ENCODE measurements around the gene PSMD2. TPM values are rescaled to one million over a fixed set of nuclear protein-coding genes. Genes with fewer than 3 reads are reported as not detected.

The PSMD2 gene
- total and polyA plus RNA-seq, 10 of the 15 experiments (the other 5 are each of a cell fraction or from before 2014, with no cell fraction given), result 103 to 515 (median 197) TPM

DNA sequence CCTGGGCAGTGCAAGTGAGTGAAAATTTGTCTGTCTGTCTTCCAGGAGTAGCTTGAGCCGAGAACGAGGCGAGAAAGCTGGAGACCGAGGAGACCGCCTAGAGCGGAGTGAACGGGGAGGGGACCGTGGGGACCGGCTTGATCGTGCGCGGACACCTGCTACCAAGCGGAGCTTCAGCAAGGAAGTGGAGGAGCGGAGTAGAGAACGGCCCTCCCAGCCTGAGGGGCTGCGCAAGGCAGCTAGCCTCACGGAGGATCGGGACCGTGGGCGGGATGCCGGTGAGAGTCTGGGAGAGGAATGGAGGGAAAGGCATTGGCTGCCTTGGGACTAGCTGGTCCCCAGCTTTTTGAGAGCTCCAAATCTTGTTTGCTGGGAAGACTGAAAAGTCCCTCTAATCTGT lies 28.1 kb downstream of the PSMD2 start:
- no peak overlapping the region for H3K9ac ChIP-seq (ENCODE audit: control insufficient read depth, insufficient read depth, low read length)
- H3K4me1 ChIP-seq (ENCODE audit: control insufficient read depth, insufficient read depth, low read length), result no peaks in the 10 kb centered on the region
- CTCF ChIA-PET, result interaction anchor here (0.7 to 1.8 kb wide), 2 partner anchors 27 to 431 kb away, joined by 3 to 6 read pairs; no protein-coding TSS in a partner anchor
- no peak for FAIRE-seq
- TF ChIP-seq TCF3 (IDR thresholded peaks at IDR 0.05; ENCODE audit: borderline replicate concordance, insufficient read depth, low read depth, low read length) (no peak), ESRRA (IDR thresholded peaks at IDR 0.05; ENCODE audit: low read length) (no peak), EGR1 (IDR thresholded peaks at IDR 0.05; ENCODE audit: borderline replicate concordance in 1 of 2, low read depth in 2 of 2, low read length in 2 of 2) (no peak), RUNX3 (IDR thresholded peaks at IDR 0.05; ENCODE audit: low read length) (no peak), CREB1 (IDR thresholded peaks at IDR 0.05; ENCODE audit: low read depth) (no peak), TBL1XR1 (IDR thresholded peaks at IDR 0.05; ENCODE audit: low read depth, low read length) (no peak)
- POLR2A ChIA-PET, result no interaction called here
- in situ Hi-C loops (cut with MboI) (no loop called here), intact Hi-C loops (cut with micrococcal nuclease; ENCODE audit: unreplicated experiment) (no loop called here)
- H3K79me2 ChIP-seq (ENCODE audit: control insufficient read depth, insufficient read depth, low read length), result no peaks in the 10 kb centered on the region; the same call in 1 of the 2 replicates
- ATAC-seq, result no peak
- RAD21 ChIA-PET (ENCODE audit: unreplicated experiment), result no interaction called here
- H3K36me3 ChIP-seq (ENCODE audit: control insufficient read depth in 2 of 2, insufficient read depth in 2 of 2, low read length in 1 of 2), result peaks cover 60 to 78% of the 10 kb centered on the region in 2 experiments
- no peaks in the 10 kb centered on the region for H3K27me3 ChIP-seq (replicated peaks in 1 of 2; ENCODE audit: control insufficient read depth in 2 of 2, insufficient read depth in 2 of 2, low read length in 1 of 2)
- no peak for DNase-seq (ENCODE audit: low read depth, low spot score)
- BruUV-seq (replicated peaks), result TSS peak; percentile 2
- WGBS (ENCODE audit: insufficient coverage, insufficient replicate concordance, low lambda C conversion rate, missing lambda C conversion rate), result 97% methylated on average over 21 of the region's 21 CpGs
- no peak overlapping the region for H3K27ac ChIP-seq (ENCODE audit: control insufficient read depth, insufficient read depth)
- no peak overlapping the region for H3K4me2 ChIP-seq (ENCODE audit: control insufficient read depth, insufficient read depth)
- no peaks in the 10 kb centered on the region for H3K9me3 ChIP-seq (replicated peaks; ENCODE audit: control insufficient read depth, insufficient read depth, low read length)
- H4K20me1 ChIP-seq (ENCODE audit: control insufficient read depth, insufficient read depth), result no peaks in the 10 kb centered on the region; the same call in none of the 2 replicates
- H3K4me3 ChIP-seq, result no peak overlapping the region
- no peak overlapping the region for H2AFZ ChIP-seq (ENCODE audit: control insufficient read depth, low read depth, low read length)
- SMC1A ChIA-PET (ENCODE audit: uncharacterized antibody, unreplicated experiment), result interaction anchor here (1.9 kb wide), 1 partner anchor 11 kb away, joined by 4 read pairs; no protein-coding TSS in a partner anchor

DNA sequence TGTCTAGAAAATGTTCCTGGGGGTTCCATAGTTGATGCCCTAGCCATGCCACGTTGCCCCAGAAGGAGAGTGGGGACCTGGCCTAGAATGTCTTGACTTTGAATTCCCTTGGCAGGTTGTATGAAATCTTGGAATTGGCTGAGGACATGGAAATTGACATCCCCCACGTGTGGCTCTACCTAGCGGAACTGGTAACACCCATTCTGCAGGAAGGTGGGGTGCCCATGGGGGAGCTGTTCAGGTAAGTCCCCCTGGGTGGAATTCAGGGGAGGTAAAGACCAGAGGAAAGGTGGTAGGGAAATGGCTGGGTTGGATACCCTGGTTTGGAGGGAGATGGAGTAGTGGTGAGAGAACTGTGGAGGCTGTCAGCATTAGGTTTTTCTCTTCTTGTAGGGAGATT lies 29.5 kb downstream of the PSMD2 start:
- no TSS peak for BruUV-seq (replicated peaks)
- in situ Hi-C loops (cut with MboI) (no loop called here), intact Hi-C loops (cut with micrococcal nuclease; ENCODE audit: unreplicated experiment) (no loop called here)
- no peak for ATAC-seq
- ChIA-PET RAD21 (ENCODE audit: unreplicated experiment) (no interaction called here), CTCF (no interaction called here), SMC1A (ENCODE audit: uncharacterized antibody, unreplicated experiment) (no interaction called here), POLR2A (no interaction called here)
- no peak overlapping the region for H3K9ac ChIP-seq (ENCODE audit: control insufficient read depth, insufficient read depth, low read length)
- no peak overlapping the region for H3K4me2 ChIP-seq (ENCODE audit: control insufficient read depth, insufficient read depth)
- 30% methylated on average over 3 of the region's 3 CpGs for WGBS (ENCODE audit: insufficient coverage, insufficient replicate concordance, low lambda C conversion rate, missing lambda C conversion rate)
- no peaks in the 10 kb centered on the region for H3K4me1 ChIP-seq (ENCODE audit: control insufficient read depth, insufficient read depth, low read length)
- no peak overlapping the region for H3K4me3 ChIP-seq
- H3K27ac ChIP-seq (ENCODE audit: control insufficient read depth, insufficient read depth), result no peak overlapping the region
- H3K79me2 ChIP-seq (ENCODE audit: control insufficient read depth, insufficient read depth, low read length), result no peaks in the 10 kb centered on the region; the same call in 1 of the 2 replicates
- H4K20me1 ChIP-seq (ENCODE audit: control insufficient read depth, insufficient read depth), result no peaks in the 10 kb centered on the region; the same call in 1 of the 2 replicates
- no peaks in the 10 kb centered on the region for H3K27me3 ChIP-seq (replicated peaks in 1 of 2; ENCODE audit: control insufficient read depth in 2 of 2, insufficient read depth in 2 of 2, low read length in 1 of 2)
- H3K36me3 ChIP-seq (ENCODE audit: control insufficient read depth in 2 of 2, insufficient read depth in 2 of 2, low read length in 1 of 2), result peaks cover 58 to 74% of the 10 kb centered on the region in 2 experiments
- H3K9me3 ChIP-seq (replicated peaks; ENCODE audit: control insufficient read depth, insufficient read depth, low read length), result no peaks in the 10 kb centered on the region
- no peak overlapping the region for H2AFZ ChIP-seq (ENCODE audit: control insufficient read depth, low read depth, low read length)
- no peak for FAIRE-seq
- DNase-seq (ENCODE audit: low read depth, low spot score), result no peak
- TF ChIP-seq SMAD5 (IDR thresholded peaks at IDR 0.05; ENCODE audit: low read depth) (no peak), GATAD2B (conservative IDR thresholded peaks at IDR 0.05; ENCODE audit: low read depth) (no peak)
- TF ChIP-seq, protein P1, sequence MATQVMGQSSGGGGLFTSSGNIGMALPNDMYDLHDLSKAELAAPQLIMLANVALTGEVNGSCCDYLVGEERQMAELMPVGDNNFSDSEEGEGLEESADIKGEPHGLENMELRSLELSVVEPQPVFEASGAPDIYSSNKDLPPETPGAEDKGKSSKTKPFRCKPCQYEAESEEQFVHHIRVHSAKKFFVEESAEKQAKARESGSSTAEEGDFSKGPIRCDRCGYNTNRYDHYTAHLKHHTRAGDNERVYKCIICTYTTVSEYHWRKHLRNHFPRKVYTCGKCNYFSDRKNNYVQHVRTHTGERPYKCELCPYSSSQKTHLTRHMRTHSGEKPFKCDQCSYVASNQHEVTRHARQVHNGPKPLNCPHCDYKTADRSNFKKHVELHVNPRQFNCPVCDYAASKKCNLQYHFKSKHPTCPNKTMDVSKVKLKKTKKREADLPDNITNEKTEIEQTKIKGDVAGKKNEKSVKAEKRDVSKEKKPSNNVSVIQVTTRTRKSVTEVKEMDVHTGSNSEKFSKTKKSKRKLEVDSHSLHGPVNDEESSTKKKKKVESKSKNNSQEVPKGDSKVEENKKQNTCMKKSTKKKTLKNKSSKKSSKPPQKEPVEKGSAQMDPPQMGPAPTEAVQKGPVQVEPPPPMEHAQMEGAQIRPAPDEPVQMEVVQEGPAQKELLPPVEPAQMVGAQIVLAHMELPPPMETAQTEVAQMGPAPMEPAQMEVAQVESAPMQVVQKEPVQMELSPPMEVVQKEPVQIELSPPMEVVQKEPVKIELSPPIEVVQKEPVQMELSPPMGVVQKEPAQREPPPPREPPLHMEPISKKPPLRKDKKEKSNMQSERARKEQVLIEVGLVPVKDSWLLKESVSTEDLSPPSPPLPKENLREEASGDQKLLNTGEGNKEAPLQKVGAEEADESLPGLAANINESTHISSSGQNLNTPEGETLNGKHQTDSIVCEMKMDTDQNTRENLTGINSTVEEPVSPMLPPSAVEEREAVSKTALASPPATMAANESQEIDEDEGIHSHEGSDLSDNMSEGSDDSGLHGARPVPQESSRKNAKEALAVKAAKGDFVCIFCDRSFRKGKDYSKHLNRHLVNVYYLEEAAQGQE (IDR thresholded peaks at IDR 0.05; ENCODE audit: low read depth, low read length), result no peak
- TF ChIP-seq, protein P2, sequence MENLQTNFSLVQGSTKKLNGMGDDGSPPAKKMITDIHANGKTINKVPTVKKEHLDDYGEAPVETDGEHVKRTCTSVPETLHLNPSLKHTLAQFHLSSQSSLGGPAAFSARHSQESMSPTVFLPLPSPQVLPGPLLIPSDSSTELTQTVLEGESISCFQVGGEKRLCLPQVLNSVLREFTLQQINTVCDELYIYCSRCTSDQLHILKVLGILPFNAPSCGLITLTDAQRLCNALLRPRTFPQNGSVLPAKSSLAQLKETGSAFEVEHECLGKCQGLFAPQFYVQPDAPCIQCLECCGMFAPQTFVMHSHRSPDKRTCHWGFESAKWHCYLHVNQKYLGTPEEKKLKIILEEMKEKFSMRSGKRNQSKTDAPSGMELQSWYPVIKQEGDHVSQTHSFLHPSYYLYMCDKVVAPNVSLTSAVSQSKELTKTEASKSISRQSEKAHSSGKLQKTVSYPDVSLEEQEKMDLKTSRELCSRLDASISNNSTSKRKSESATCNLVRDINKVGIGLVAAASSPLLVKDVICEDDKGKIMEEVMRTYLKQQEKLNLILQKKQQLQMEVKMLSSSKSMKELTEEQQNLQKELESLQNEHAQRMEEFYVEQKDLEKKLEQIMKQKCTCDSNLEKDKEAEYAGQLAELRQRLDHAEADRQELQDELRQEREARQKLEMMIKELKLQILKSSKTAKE (IDR thresholded peaks at IDR 0.05; ENCODE audit: low read depth, poor library complexity, severe bottlenecking), result no peak

Measured in GM12878 (cell line).